HK-2 (cell line): ENCODE data around the gene CHD1L.
"Not testable (repeated sequence)": the region's sequence is repeated elsewhere in the genome, so short reads cannot be mapped to it uniquely, and the experiment has no call there.

Experiments used
- DNase-seq: peaks from one replicate; pipeline ENCODE4 v3.0.0-alpha.2; 2018; ENCODE audit not compliant: unreplicated experiment

The CHD1L gene

GRCh38 chr1:147242449-147243227 lies at the start of gene CHD1L:
Gene CHD1L, plus strand, starts transcription at chr1:147242684. Its CDS starts 20 bp downstream, at chr1:147242704.
- peak; percentile 96 for DNase-seq

- DNase-seq, result not testable (repeated sequence)
These were observed 45.2 kb upstream of the CHD1L start for GRCh38 chr1:147197324-147197723.

DNA sequence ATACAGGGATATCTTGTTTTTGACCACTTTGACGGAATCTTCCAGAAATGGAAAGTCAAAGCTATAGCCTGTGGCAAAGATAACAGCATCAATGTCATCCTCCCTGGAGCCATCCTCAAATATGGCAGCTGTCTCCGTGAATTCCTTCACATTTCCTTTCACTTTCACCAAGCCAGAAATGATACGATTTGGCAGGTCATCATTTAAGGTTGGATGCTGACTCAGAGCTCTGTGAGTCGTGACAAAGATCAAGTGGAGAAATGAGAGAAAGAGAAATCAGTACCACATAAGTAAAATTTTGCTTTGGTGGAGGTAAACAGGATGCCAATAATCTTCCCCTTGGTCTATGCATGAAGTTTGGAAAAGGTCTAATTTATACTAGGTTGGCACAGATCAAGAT lies 41.2 kb upstream of the CHD1L start:
- DNase-seq, result no peak

GRCh38 chr1:147201786-147202185 lies 40.7 kb upstream of the CHD1L start:
- no peak for DNase-seq

DNA sequence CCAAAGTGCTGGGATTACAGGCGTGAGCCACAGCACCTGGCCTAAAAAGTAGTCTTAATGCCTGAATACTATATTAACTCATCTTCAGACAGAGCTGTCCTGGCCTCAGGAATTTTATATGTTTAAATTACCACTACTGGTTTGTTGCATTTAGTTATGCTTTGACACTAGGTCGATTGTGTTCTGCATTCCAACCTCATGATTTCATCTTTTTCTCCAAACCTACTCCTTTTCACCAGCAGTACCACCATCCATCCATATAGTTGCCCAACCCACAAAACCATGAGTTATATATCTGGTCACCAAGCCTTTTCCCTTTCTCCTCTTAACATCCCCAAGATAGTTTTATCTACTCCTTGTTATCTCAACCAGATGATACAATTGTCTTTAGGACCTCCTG lies 39.9 kb upstream of the CHD1L start:
- no peak for DNase-seq

DNA sequence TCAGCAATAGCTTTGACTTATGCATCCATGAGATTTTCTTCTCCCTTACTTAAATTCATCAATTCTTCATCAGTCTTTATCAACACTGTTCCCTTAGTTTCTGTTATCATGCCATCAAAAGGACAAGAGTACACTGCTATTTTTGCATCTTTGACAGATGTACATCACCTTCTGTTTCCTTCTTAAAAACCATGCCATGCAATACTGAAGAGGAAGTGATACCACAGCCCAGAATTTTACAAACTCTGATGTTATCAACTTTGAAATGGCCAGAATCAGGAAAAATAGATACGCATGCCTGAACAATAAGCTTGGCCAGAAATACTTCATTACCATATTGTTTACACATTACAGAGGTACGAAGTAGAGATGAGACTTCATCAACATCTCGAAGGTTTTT lies 38.4 kb upstream of the CHD1L start:
- DNase-seq, result no peak

DNA sequence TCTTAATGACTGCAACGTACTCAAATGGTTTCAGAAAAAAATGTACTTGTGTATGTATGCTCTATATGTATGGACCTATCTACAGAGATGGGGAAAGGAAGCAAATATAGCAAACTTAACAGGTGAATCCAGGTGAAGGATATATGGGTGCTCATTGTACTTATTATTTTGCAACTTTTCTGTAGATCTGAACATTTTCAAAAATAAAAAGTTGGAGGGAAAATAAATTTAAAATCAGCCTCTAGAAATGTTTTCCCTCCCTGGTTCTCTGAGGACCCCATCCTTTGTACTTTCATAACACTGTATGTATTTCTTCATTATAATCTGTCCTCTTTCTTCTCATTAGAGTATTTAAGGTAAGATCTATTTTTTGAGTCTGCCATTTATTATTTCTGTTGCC lies 35.3 kb upstream of the CHD1L start:
- no peak for DNase-seq

DNA sequence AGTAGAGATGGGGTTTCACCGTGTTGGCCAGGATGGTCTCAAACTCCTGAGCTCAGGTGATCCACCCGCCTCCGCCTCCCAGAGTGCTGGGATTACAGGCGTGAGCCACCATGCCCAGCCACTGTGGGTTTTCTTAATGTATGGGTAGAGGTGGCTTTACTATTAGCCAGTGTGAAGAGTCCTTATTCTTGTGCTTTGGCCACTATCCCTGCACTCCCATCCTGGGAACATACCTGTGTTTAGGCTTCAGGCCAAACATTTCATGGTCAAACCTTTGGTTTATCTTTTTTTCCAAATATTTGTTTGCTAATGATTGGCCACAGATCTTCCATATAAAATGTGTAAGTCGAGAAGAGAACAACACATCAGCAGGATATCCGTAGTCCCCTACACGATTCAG lies 33.9 kb upstream of the CHD1L start:
- no peak for DNase-seq

DNA sequence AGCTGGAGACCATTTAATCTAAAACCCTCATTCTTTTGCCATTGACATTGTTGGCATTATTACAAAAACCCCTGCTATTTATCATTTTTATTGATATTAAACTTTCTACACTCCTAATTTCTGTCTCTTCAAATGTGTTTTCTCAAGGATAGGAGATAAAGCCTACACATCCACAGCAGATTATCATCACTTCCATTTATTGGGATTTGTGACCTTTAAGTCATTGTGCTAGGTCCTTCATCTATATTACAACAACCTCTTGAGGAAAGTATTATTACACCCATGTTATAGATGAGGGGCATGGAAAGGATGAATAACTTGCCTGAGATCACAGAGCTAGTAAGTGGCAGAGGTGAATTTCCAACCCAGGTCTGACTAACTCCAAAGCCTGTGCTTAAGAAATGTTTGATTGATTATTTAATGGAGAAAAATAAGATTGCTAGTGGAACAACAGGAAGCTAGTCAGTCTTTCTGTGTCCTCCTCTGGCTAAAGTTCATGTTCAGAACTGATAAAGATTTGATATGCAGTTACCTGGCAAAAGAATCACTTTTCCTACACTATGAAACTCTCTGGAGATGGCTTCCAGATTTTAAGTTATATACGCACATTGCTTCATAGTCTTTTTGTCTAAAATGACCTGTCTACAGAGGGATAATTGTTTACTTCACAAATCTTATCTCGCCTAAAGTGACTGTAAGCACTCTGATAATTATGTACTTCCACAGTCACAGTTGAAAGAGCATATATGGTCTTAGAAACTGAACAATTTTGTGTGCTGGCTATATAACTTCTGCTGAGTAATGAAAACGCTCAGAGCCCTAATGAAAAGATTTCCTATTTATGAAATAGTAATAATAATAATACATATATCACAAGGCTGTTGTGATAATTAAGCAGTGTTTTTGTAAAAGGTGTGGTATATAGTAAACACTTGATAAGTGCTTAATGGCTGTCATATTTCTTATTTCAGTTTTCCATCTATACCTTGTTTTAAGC lies 32.4 kb upstream of the CHD1L start:
- DNase-seq, result no peak

- DNase-seq, result no peak
These were observed 31.5 kb upstream of the CHD1L start for GRCh38 chr1:147210987-147211386.

- no peak for DNase-seq
These were observed 30.9 kb upstream of the CHD1L start for GRCh38 chr1:147211577-147211976.

DNA sequence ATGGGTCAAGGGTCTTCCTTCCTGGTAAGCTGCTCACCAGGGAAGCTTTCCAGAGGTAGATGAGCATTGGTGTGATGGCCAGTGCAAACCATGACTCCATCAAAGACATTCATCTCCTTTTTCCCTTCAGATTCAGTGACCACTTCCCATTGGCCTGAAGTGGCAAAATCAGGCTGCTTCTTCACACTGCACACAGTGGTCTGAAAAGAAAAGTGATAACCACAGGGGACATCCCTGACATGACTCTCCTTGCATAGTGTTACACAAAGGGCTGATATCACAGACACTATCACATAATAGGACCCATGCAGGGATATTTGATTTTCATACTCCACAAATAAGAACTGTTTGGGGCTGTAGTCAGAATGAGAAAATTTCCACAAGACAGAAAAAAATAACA lies 29.2 kb upstream of the CHD1L start:
- DNase-seq, result no peak

DNA sequence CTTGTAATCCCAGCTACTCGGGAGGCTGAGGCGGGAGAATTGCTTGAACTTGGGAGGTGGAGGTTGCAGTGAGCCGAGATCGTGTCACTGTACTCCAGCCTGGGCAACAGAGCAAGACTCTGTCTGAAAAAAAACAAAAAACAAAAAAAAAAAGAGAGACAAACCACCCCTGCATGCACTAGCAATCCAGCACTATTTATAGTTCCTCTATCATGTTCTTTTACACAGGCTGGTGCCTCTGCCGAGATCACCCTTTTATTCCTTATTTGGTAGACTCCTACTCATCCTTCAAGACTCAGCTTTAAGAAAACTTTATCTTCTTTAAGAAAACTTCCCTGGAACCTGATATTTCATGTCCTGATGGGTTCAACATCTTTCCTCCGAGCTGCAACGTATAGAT lies 28.2 kb upstream of the CHD1L start:
- DNase-seq, result no peak

GRCh38 chr1:147214842-147215539 lies 27.5 kb upstream of the CHD1L start:
- no peak for DNase-seq

- DNase-seq, result no peak
These were observed 27.0 kb upstream of the CHD1L start for GRCh38 chr1:147215540-147215916.

DNA sequence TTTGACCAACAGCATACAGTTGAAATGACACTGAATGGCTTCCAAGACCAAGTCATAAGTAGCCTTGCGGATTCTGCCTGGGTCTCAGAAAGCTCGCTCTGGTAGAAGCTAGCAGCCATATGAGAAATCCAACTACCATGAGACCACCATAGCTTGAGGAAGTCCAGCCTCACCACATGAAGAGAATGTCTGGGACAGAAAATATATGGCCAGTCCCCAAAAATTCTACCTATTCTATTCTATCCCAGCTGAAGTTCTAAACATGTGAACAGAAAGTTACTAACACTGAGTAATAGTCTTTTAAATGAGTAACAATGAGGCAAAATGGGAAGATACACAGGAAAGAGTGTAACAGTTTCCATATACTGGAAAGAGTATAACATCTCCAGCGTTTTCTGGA lies 26.4 kb upstream of the CHD1L start:
- no peak for DNase-seq

GRCh38 chr1:147217141-147217540 lies 25.3 kb upstream of the CHD1L start:
- DNase-seq, result no peak

- DNase-seq, result no peak
These were observed 23.9 kb upstream of the CHD1L start for GRCh38 chr1:147218606-147219005.

GRCh38 chr1:147223740-147224615 lies 18.5 kb upstream of the CHD1L start:
- DNase-seq, result no peak

DNA sequence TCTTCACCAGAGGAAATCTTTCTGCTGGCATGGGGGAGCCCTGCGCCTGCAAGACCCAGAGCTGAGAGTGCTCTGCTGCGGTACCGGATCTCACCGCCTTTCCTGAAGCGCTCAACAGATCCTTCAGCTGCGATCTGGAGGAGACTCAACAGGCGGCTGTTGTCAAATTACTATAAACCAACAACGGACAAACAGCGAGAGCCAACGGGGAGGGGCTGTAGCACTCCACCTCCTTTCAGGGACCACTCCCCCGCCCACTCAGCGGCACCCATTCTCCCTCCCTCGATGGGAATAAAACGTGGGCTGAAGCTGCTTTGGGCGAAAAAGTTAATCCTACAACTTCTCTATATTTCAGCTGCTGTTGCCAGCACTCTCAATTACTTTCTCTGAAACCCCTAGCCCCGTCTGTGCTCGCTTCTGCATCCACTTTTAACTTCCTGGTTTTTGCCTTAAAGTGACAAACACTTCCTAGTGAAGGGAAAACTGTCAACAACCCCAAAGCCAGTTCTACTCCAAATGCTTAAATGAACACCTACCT lies 17.2 kb upstream of the CHD1L start, which contains the start of gene FMO5:
TSS of gene FMO5 (minus strand) at position 147 of the 538 bp plus-strand sequence. CDS start 310 bp downstream, outside the sequence.
- DNase-seq, result no peak

- DNase-seq, result not testable (repeated sequence)
These were observed 11.5 kb upstream of the CHD1L start for GRCh38 chr1:147231032-147231431.
